Gastroesophageal sphincter (tissue), 4 donors: Measurements from ENCODE around the gene GPR142. TPM values are rescaled to one million over a fixed set of nuclear protein-coding genes. Genes with fewer than 3 reads are reported as not detected.

ENCODE experiments used
- ATAC-seq: fragments of 150-250 bp; one replicate; pipeline ENCODE4 v1.9.1; 2016; ENCODE audit warnings: mild to moderate bottlenecking, moderate library complexity
- H3K27ac ChIP-seq, 4 donors: fragments of 200-600 bp; sonication (generic) in 3 of 4; 1 replicate in 3 of 4; 2 replicates in 1 of 4; pipeline ENCODE4 v1.5.1; 2016 to 2019
- H3K27me3 ChIP-seq: fragments of 200-600 bp; sonication (generic); one replicate; pipeline ENCODE4 v1.5.1; 2019
- H3K36me3 ChIP-seq, 2 donors: fragments of 200-600 bp; sonication (generic); one replicate each; pipeline ENCODE4 v1.5.1; 2019; ENCODE audit warnings: control low read depth in 1 of 2
- H3K4me1 ChIP-seq, 3 donors: fragments of 200-600 bp; sonication (generic); 1 replicate in 2 of 3; 2 replicates in 1 of 3; pipeline ENCODE4 v1.5.1; 2016 to 2019; ENCODE audit warnings: control low read depth in 2 of 3
- H3K4me3 ChIP-seq, 2 donors: fragments of 200-600 bp; sonication (generic); one replicate each; pipeline ENCODE4 v1.5.1; 2019; ENCODE audit warnings: mild to moderate bottlenecking in 1 of 2, moderate library complexity in 1 of 2
- H3K9me3 ChIP-seq, 3 donors: fragments of 200-600 bp; sonication (generic); one replicate each; pipeline ENCODE4 v1.5.1; 2017 to 2019; ENCODE audit warnings: control low read depth in 2 of 3
- CTCF ChIP-seq, 4 experiments: fragments of 200-600 bp in 2 of 4; fragments of 450-650 bp in 2 of 4; sonication (generic) in 1 of 4; IDR thresholded peaks; one replicate each; pipeline ENCODE4 v1.5.1; 2017 to 2019; ENCODE audit warnings: antibody characterized with exemption in 4 of 4, mild to moderate bottlenecking in 2 of 4, moderate library complexity in 2 of 4
- EP300 ChIP-seq: sonication (generic); formaldehyde crosslinking; IDR thresholded peaks from one replicate; pipeline ENCODE4 v1.6.1; 2017; ENCODE audit warnings: antibody characterized with exemption, mild to moderate bottlenecking
- POLR2A ChIP-seq, 2 donors: fragments of 450-650 bp; IDR thresholded peaks; one replicate each; pipeline ENCODE4 v1.6.1; 2017; ENCODE audit warnings: antibody characterized with exemption in 2 of 2, mild to moderate bottlenecking in 2 of 2, moderate library complexity in 1 of 2
- POLR2AphosphoS5 ChIP-seq: sonication (generic); formaldehyde crosslinking; IDR thresholded peaks from one replicate; pipeline ENCODE4 v1.6.1; 2017; ENCODE audit warnings: antibody characterized with exemption
- WGBS, 2 donors: methylation state at CpG; one replicate each; pipeline ENCODE4 v1.1.5; 2018; ENCODE audit warnings: low coverage in 1 of 2; 5-methylcytosine and 5-hydroxymethylcytosine counted together
- total RNA-seq, 4 donors: library from RNA; depleted of rRNA; stranded (reverse); fragments of >200 nt; gene quantifications; one replicate each; pipeline ENCODE4 v1.1.0, GENCODE V29; 2016

GPR142 gene
- total RNA-seq, 4 donors from 2014 or later: 1.1 TPM; not detected in 3

GRCh38 chr17:74354123-74354522 is 13.2 kb upstream of the GPR142 start:
- WGBS, 2 donors: no CpG with 5 or more reads among the region's 29 CpGs
- TF ChIP-seq POLR2A (IDR thresholded peaks at IDR 0.05): no peak
- peak in 1 of 4 experiments; percentile 28 for TF ChIP-seq CTCF (IDR thresholded peaks at IDR 0.05)

GRCh38 chr17:74354561-74354960 is 12.7 kb upstream of the GPR142 start:
- peaks cover 0 to 13% (median 0%) of the 10 kb centered on the region in 3 donors for H3K4me1 ChIP-seq
- H3K9me3 ChIP-seq: no peaks in the 10 kb centered on the region
- no peak overlapping the region for H3K4me3 ChIP-seq
- TF ChIP-seq CTCF (IDR thresholded peaks at IDR 0.05) (no peak), EP300 (no peak), POLR2A (IDR thresholded peaks at IDR 0.05) (no peak), POLR2AphosphoS5 (no peak)
- H3K27ac ChIP-seq: no peak overlapping the region
- peaks cover 100% of the 10 kb centered on the region for H3K27me3 ChIP-seq
- 80% methylated on average over 1 of the region's 10 CpGs; no CpG with 5 or more reads in 1 of the 2 donors for WGBS, 2 donors
- ATAC-seq: no peak
- H3K36me3 ChIP-seq: no peaks in the 10 kb centered on the region

More at GRCh38 chr17:74354123-74354522, 13.2 kb upstream of the GPR142 start:
- Histone ChIP-seq H3K4me1 (peaks cover 0 to 13% (median 0%) of the 10 kb centered on the region in 3 donors), H3K27me3 (peaks cover 100% of the 10 kb centered on the region), H3K27ac (no peak overlapping the region), H3K9me3 (no peaks in the 10 kb centered on the region), H3K4me3 (no peak overlapping the region), H3K36me3 (no peaks in the 10 kb centered on the region)
- no peak for ATAC-seq

GRCh38 chr17:74355065-74355464 is 12.2 kb upstream of the GPR142 start:
- Histone ChIP-seq H3K9me3 (no peaks in the 10 kb centered on the region), H3K27ac (no peak overlapping the region), H3K4me3 (no peak overlapping the region), H3K27me3 (peaks cover 100% of the 10 kb centered on the region), H3K36me3 (no peaks in the 10 kb centered on the region), H3K4me1 (peaks cover 0 to 13% (median 0%) of the 10 kb centered on the region in 3 donors)
- TF ChIP-seq CTCF (IDR thresholded peaks at IDR 0.05) (no peak), POLR2A (IDR thresholded peaks at IDR 0.05) (no peak), POLR2AphosphoS5 (no peak), EP300 (no peak)
- no peak for ATAC-seq
- WGBS, 2 donors: no CpG with 5 or more reads among the region's 8 CpGs

GRCh38 chr17:74356646-74357465 is 10.4 kb upstream of the GPR142 start:
- H3K27ac ChIP-seq: no peak overlapping the region
- H3K27me3 ChIP-seq: peaks cover 100% of the 10 kb centered on the region
- ATAC-seq: no peak
- H3K4me3 ChIP-seq: peak overlapping the region in 1 of 2 donors; percentile 37
- no peaks in the 10 kb centered on the region for H3K9me3 ChIP-seq
- whole genome bisulfite sequencing, 2 donors: 8% methylated on average over 2 of the region's 105 CpGs; no CpG with 5 or more reads in 1 of the 2 donors
- no peak for TF ChIP-seq POLR2AphosphoS5
- TF ChIP-seq CTCF (IDR thresholded peaks at IDR 0.05): no peak
- no peak for TF ChIP-seq POLR2A (IDR thresholded peaks at IDR 0.05)
- TF ChIP-seq EP300: no peak
- no peaks in the 10 kb centered on the region for H3K36me3 ChIP-seq
- H3K4me1 ChIP-seq: peaks cover 0 to 23% (median 0%) of the 10 kb centered on the region in 3 donors

- Histone ChIP-seq H3K27ac (no peak overlapping the region), H3K4me3 (peak overlapping the region in 1 of 2 donors; percentile 37)
Measured at GRCh38 chr17:74357466-74357809, 9.9 kb upstream of the GPR142 start.

More at GRCh38 chr17:74357466-74357809, 9.9 kb upstream of the GPR142 start:
- no peak for ATAC-seq
- Histone ChIP-seq H3K9me3 (no peaks in the 10 kb centered on the region), H3K27me3 (peaks cover 100% of the 10 kb centered on the region), H3K4me1 (peaks cover 0 to 26% (median 0%) of the 10 kb centered on the region in 3 donors), H3K36me3 (no peaks in the 10 kb centered on the region)
- TF ChIP-seq EP300 (no peak), POLR2AphosphoS5 (no peak), CTCF (IDR thresholded peaks at IDR 0.05) (no peak), POLR2A (IDR thresholded peaks at IDR 0.05) (no peak)
- 80% methylated on average over 2 of the region's 32 CpGs; no CpG with 5 or more reads in 1 of the 2 donors for WGBS, 2 donors
